Measurements from ENCODE around the gene CMSS1.

CMSS1 gene

DNA sequence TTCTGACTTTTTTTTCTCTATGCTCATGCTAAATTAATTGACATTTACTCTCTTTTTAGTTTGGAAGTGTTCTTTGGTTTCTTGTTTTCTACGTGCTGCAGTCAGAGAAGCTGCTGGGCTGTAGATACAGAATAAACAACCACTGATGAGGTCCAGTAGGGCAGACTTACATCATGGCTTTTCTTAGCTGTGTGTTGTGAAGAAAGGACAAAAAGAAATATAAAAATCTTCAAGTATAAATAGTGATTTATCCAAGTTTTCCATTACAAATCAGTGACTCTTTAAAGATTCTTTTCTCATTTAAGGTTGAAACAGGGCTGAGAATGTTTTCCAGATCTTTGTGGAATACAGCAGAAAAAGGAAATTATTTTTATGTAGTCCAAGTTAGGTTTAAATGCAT, 122.2 kb downstream of the CMSS1 start:
- Histone ChIP-seq H3K4me3 (ENCODE audit: low read depth, low read length) (no peak overlapping the region), H3K36me3 (ENCODE audit: control insufficient read depth, insufficient read depth, low read length) (no peaks in the 10 kb centered on the region), H3K27ac (ENCODE audit: low read depth, low read length) (no peak overlapping the region), H3K4me1 (ENCODE audit: control insufficient read depth, insufficient read depth, low read length) (peaks cover 19% of the 10 kb centered on the region), H3K9ac (ENCODE audit: low read length) (no peak overlapping the region), H3K27me3 (ENCODE audit: control insufficient read depth, insufficient read depth, low read length) (no peaks in the 10 kb centered on the region), H3K9me3 (ENCODE audit: control insufficient read depth, insufficient read depth, low read depth, low read length) (no peaks in the 10 kb centered on the region)

DNA sequence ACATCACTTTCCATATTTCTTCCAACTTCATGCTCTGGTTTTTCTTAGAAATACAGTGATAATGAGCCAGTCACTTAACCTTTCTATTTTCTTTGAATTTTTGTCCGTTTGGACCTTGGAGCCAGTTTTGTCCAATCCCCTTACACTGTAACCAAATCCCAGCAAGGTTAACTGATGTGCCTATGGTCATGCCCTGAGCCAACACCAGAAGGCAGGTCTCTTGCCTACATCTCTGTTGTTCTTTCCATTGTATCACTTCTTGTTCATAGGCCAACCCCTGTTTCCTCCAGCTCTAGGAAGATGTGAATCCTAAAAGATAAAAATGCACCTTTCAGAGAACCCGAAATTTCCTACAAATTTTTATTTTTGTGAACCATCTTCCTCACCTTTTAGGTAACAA, 122.7 kb downstream of the CMSS1 start:
- no peak overlapping the region for H3K9ac ChIP-seq (ENCODE audit: low read length)
- H3K36me3 ChIP-seq (ENCODE audit: control insufficient read depth, insufficient read depth, low read length): no peaks in the 10 kb centered on the region
- H3K9me3 ChIP-seq (ENCODE audit: control insufficient read depth, insufficient read depth, low read depth, low read length): no peaks in the 10 kb centered on the region
- H3K27ac ChIP-seq (ENCODE audit: low read depth, low read length): no peak overlapping the region
- H3K27me3 ChIP-seq (ENCODE audit: control insufficient read depth, insufficient read depth, low read length): no peaks in the 10 kb centered on the region
- peaks cover 21% of the 10 kb centered on the region for H3K4me1 ChIP-seq (ENCODE audit: control insufficient read depth, insufficient read depth, low read length)
- no peak overlapping the region for H3K4me3 ChIP-seq (ENCODE audit: low read depth, low read length)

DNA sequence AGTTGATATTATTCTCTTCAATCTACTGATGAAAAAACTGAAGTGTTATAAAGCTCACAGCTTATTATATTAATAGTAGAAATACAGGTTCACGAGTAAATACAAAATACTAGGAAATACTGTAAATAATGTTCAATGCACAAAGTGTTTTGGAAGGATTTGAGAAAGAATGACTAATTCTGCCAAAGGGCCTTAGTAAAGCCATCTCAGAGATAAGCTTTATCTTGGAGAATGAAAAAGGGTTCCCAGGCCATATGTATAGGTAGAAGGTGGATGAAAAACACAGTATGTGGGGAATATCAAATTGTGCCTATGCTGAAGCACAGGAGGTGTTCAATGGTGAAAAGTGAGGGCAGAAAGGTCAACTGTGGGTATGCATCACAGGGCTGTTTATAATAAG, 123.5 kb downstream of the CMSS1 start:
- Histone ChIP-seq H3K9ac (ENCODE audit: low read length) (no peak overlapping the region), H3K27ac (ENCODE audit: low read depth, low read length) (no peak overlapping the region), H3K36me3 (ENCODE audit: control insufficient read depth, insufficient read depth, low read length) (no peaks in the 10 kb centered on the region), H3K9me3 (ENCODE audit: control insufficient read depth, insufficient read depth, low read depth, low read length) (no peaks in the 10 kb centered on the region), H3K4me3 (ENCODE audit: low read depth, low read length) (no peak overlapping the region), H3K27me3 (ENCODE audit: control insufficient read depth, insufficient read depth, low read length) (no peaks in the 10 kb centered on the region), H3K4me1 (ENCODE audit: control insufficient read depth, insufficient read depth, low read length) (peaks cover 24% of the 10 kb centered on the region)

DNA sequence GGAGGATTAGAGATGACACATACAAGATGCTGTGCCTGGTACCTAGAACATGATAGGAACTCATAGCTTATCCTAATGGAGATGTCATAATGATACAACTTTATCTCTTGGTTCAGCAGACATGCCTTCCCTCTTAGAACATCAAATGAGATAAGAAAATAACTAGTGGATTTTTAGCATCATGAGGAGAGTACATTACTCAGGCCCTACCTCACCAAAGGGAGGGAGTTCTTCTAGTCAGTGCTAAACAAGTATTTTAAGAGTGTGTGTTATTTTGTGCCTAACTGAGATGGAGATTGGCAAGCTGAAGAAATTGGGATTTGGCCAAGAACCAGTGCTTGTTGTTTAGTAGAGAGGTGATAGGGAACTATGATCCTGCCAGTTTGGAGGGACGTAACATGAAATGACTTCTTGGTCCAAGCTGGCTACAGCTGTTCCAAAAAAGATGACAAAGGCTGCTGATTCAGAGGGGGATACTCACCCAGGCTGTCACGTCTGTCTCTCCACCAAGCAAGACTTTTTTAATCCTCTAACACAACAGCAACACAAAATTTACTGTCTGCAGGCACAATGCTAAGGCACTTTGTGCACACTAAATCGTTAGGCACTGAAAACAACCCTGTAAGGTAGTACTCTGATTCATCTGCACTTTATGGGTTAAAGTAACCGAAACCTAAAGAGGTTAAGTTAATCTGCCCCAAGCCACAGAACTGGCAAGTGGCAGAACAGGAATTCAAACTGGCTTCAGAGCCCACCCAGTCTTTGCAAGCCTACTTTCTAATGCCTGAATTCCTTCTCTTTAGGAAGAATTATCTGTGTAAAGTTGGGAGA, 126.5 kb downstream of the CMSS1 start:
- Histone ChIP-seq H3K36me3 (ENCODE audit: control insufficient read depth, insufficient read depth, low read length) (no peaks in the 10 kb centered on the region), H3K9me3 (ENCODE audit: control insufficient read depth, insufficient read depth, low read depth, low read length) (no peaks in the 10 kb centered on the region), H3K27me3 (ENCODE audit: control insufficient read depth, insufficient read depth, low read length) (no peaks in the 10 kb centered on the region), H3K9ac (ENCODE audit: low read length) (no peak overlapping the region), H3K4me3 (ENCODE audit: low read depth, low read length) (no peak overlapping the region), H3K27ac (ENCODE audit: low read depth, low read length) (no peak overlapping the region), H3K4me1 (ENCODE audit: control insufficient read depth, insufficient read depth, low read length) (peaks cover 19% of the 10 kb centered on the region)

- Histone ChIP-seq H3K27ac (ENCODE audit: low read depth, low read length) (no peak overlapping the region), H3K9me3 (ENCODE audit: control insufficient read depth, insufficient read depth, low read depth, low read length) (no peaks in the 10 kb centered on the region), H3K4me1 (ENCODE audit: control insufficient read depth, insufficient read depth, low read length) (peaks cover 19% of the 10 kb centered on the region), H3K9ac (ENCODE audit: low read length) (no peak overlapping the region), H3K4me3 (ENCODE audit: low read depth, low read length) (no peak overlapping the region), H3K27me3 (ENCODE audit: control insufficient read depth, insufficient read depth, low read length) (no peaks in the 10 kb centered on the region), H3K36me3 (ENCODE audit: control insufficient read depth, insufficient read depth, low read length) (no peaks in the 10 kb centered on the region)
These were observed 127.8 kb downstream of the CMSS1 start for GRCh38 chr3:99945328-99945995.

DNA sequence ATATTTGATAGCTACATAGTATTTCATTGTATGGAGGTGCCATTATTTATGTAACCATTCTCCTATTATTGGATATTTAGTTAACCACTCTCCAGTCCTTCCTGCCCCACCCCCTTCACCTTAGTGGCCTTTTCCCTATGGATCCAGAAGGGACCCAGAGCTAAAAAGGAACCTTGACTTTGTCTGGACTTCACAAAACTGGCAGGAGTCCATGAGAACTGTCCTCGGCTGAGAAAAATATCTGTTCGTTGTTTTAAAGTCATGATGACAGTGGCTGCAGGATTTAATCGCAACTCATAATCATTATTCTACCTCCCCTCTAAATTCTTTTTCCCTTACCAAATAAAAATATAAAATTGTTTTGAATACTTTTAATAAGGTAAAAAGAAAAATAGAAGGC, 129.7 kb downstream of the CMSS1 start:
- Histone ChIP-seq H3K36me3 (ENCODE audit: control insufficient read depth, insufficient read depth, low read length) (no peaks in the 10 kb centered on the region), H3K4me3 (ENCODE audit: low read depth, low read length) (no peak overlapping the region), H3K4me1 (ENCODE audit: control insufficient read depth, insufficient read depth, low read length) (peaks cover 19% of the 10 kb centered on the region), H3K9me3 (ENCODE audit: control insufficient read depth, insufficient read depth, low read depth, low read length) (no peaks in the 10 kb centered on the region), H3K27me3 (ENCODE audit: control insufficient read depth, insufficient read depth, low read length) (no peaks in the 10 kb centered on the region), H3K27ac (ENCODE audit: low read depth, low read length) (no peak overlapping the region), H3K9ac (ENCODE audit: low read length) (no peak overlapping the region)

DNA sequence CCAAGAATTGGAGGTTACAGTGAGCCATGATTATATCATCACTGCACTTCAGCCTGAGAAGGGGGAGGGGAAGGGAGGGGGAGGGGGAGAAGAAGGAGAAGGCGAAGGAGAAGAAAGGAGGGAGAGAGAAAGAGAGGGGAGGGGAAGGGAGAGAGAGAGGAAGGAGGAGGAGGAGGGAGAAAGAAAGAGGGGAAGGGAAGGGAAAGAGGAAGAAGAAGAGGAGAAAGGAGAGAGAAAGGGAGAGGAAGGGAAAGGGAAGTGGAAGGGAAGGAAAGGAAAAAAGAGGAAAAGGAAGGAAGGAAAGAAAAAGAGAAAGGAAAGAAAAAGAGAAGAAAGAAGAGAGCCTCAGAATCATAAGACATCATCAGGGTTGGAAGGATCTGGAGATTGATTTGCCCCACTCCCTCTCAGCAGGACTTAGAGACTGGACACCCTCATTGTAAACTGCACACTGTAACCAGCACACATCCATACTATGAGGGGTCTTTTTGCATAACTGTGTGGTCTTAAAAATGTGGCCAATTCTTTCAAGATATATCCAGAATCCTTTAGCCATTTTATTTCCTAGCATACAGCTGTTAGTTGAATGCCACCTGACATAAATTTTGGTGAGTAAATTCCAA, 130.9 kb downstream of the CMSS1 start:
- H3K36me3 ChIP-seq (ENCODE audit: control insufficient read depth, insufficient read depth, low read length): no peaks in the 10 kb centered on the region
- H3K9ac ChIP-seq (ENCODE audit: low read length): no peak overlapping the region
- no peak overlapping the region for H3K27ac ChIP-seq (ENCODE audit: low read depth, low read length)
- H3K27me3 ChIP-seq (ENCODE audit: control insufficient read depth, insufficient read depth, low read length): no peaks in the 10 kb centered on the region
- peaks cover 19% of the 10 kb centered on the region for H3K4me1 ChIP-seq (ENCODE audit: control insufficient read depth, insufficient read depth, low read length)
- H3K9me3 ChIP-seq (ENCODE audit: control insufficient read depth, insufficient read depth, low read depth, low read length): no peaks in the 10 kb centered on the region
- H3K4me3 ChIP-seq (ENCODE audit: low read depth, low read length): no peak overlapping the region

DNA sequence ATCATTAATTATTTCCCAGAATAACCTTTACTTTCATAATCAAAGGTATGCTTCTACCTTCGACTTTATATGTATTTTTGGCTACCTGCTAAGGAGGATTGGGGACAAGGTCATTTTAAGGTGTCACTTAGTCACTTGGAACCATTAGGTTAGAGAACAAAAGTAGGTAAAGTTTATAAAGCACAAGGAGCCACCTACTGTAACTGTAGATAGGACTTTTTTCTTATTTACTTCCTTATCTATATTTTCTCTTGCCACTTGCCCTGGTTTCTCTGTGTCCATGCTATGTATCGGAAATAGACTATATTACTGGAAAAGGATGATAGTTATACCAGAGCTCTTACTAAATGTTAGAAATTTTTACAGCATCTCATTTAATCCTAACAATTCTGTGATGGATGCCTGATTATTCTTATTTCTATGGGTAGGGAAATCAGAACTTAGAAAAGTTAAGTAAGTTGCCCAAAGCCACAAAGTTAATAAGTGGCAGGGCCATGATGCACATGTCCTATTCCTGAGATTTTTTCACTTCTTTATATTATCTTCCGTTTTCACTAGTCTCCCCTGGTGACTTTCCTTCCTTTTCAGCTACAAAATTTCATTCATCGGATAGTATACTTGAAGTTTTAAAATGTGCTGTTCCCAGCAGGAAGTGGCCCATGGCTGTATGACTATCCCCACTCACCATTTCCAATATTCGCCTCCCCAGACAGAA, 132.5 kb downstream of the CMSS1 start:
- H3K9ac ChIP-seq (ENCODE audit: low read length): no peak overlapping the region

DNA sequence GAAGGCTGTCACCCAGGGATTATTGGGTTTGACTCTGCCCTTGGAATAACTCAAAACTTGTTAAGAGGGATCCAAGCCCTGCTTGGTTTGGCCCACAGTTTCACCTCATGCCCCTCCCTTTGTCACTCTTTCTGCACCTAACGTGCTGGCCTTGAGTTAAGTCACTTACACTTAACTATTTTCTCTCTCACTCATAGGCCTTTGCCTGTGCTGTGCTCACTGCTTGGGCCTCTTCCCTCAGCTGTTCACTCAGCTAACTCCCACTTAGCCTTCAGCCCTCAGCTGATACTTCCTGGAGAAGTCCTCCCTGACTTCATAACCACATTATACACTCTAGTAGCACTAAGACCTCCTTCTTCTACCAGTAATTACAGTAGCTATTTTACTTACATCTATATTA, 133.3 kb downstream of the CMSS1 start:
- H3K27me3 ChIP-seq (ENCODE audit: control insufficient read depth, insufficient read depth, low read length): no peaks in the 10 kb centered on the region
- no peak overlapping the region for H3K27ac ChIP-seq (ENCODE audit: low read depth, low read length)
- H3K4me1 ChIP-seq (ENCODE audit: control insufficient read depth, insufficient read depth, low read length): no peaks in the 10 kb centered on the region
- H3K9me3 ChIP-seq (ENCODE audit: control insufficient read depth, insufficient read depth, low read depth, low read length): no peaks in the 10 kb centered on the region
- H3K9ac ChIP-seq (ENCODE audit: low read length): no peak overlapping the region
- no peaks in the 10 kb centered on the region for H3K36me3 ChIP-seq (ENCODE audit: control insufficient read depth, insufficient read depth, low read length)
- H3K4me3 ChIP-seq (ENCODE audit: low read depth, low read length): no peak overlapping the region

More for the DNA sequence above, 132.5 kb downstream of the CMSS1 start:
- no peaks in the 10 kb centered on the region for H3K27me3 ChIP-seq (ENCODE audit: control insufficient read depth, insufficient read depth, low read length)
- no peaks in the 10 kb centered on the region for H3K36me3 ChIP-seq (ENCODE audit: control insufficient read depth, insufficient read depth, low read length)
- H3K4me3 ChIP-seq (ENCODE audit: low read depth, low read length): no peak overlapping the region
- no peak overlapping the region for H3K27ac ChIP-seq (ENCODE audit: low read depth, low read length)
- peaks cover 7% of the 10 kb centered on the region for H3K4me1 ChIP-seq (ENCODE audit: control insufficient read depth, insufficient read depth, low read length)
- no peaks in the 10 kb centered on the region for H3K9me3 ChIP-seq (ENCODE audit: control insufficient read depth, insufficient read depth, low read depth, low read length)

GRCh38 chr3:99951701-99952100, 134.0 kb downstream of the CMSS1 start:
- Histone ChIP-seq H3K4me3 (ENCODE audit: low read depth, low read length) (no peak overlapping the region), H3K27me3 (ENCODE audit: control insufficient read depth, insufficient read depth, low read length) (no peaks in the 10 kb centered on the region), H3K36me3 (ENCODE audit: control insufficient read depth, insufficient read depth, low read length) (no peaks in the 10 kb centered on the region), H3K4me1 (ENCODE audit: control insufficient read depth, insufficient read depth, low read length) (no peaks in the 10 kb centered on the region), H3K27ac (ENCODE audit: low read depth, low read length) (no peak overlapping the region), H3K9me3 (ENCODE audit: control insufficient read depth, insufficient read depth, low read depth, low read length) (no peaks in the 10 kb centered on the region), H3K9ac (ENCODE audit: low read length) (no peak overlapping the region)

DNA sequence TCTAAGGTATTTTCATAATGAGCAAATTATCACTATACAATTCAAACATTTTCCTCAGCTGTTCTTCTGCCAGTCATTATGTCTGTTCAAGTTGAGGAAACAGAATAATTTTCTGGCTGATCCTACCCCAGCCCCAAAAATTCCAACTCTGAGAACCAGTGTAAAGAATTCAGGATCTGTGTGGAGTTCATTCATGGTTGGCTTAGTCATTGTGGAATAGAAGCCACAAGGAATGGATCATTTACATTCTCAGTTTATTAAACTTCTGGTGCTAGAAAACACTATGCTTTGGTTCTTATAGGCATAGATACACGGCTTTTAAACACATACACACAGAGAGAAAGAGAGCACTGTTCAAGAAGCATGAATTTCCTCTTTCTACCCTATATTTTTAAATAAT, 134.6 kb downstream of the CMSS1 start:
- H3K4me3 ChIP-seq (ENCODE audit: low read depth, low read length): no peak overlapping the region
- no peaks in the 10 kb centered on the region for H3K9me3 ChIP-seq (ENCODE audit: control insufficient read depth, insufficient read depth, low read depth, low read length)
- H3K4me1 ChIP-seq (ENCODE audit: control insufficient read depth, insufficient read depth, low read length): no peaks in the 10 kb centered on the region
- no peak overlapping the region for H3K9ac ChIP-seq (ENCODE audit: low read length)
- no peak overlapping the region for H3K27ac ChIP-seq (ENCODE audit: low read depth, low read length)
- H3K36me3 ChIP-seq (ENCODE audit: control insufficient read depth, insufficient read depth, low read length): no peaks in the 10 kb centered on the region
- no peaks in the 10 kb centered on the region for H3K27me3 ChIP-seq (ENCODE audit: control insufficient read depth, insufficient read depth, low read length)

Data from HUES6 (cell line).